Right cardiac atrium (tissue), 5 donors: ENCODE measurements around the gene EML2. TPM values are rescaled to one million over a fixed set of nuclear protein-coding genes. Genes with fewer than 3 reads are reported as not detected.

Source experiments
- ATAC-seq, 2 donors: fragments of 200-7000 bp; cut with Tn5 transposase; one replicate each; pipeline versions ENCODE4 v1.8.0 to v1.9.1; 2020; ENCODE audit warnings: moderate library complexity in 2 of 2, mild to moderate bottlenecking in 1 of 2
- DNase-seq, 3 donors: peaks; one replicate each; pipeline ENCODE4 v3.0.0-alpha.2; 2020
- H3K27ac ChIP-seq: one replicate; pipeline ENCODE4 v1.5.1; 2013; ENCODE audit warnings: mild to moderate bottlenecking, low read length, control low read depth, moderate library complexity
- H3K27me3 ChIP-seq: one replicate; pipeline ENCODE4 v1.6.1; 2013; ENCODE audit not compliant: control insufficient read depth, insufficient read depth
- H3K4me1 ChIP-seq: one replicate; pipeline ENCODE4 v1.6.1; 2013; ENCODE audit warnings: low read length; ENCODE audit not compliant: control insufficient read depth, insufficient read depth
- H3K4me3 ChIP-seq: one replicate; pipeline ENCODE4 v1.5.1; 2013; ENCODE audit warnings: low read length, control low read depth
- H3K9me3 ChIP-seq: one replicate; pipeline ENCODE4 v1.6.1; 2013; ENCODE audit warnings: low read length; ENCODE audit not compliant: control insufficient read depth
- WGBS: extraction: QIAGEN DNeasy Blood & Tissue Kit; methylation state at CpG from one replicate; pipeline ENCODE4 v1.1.7; 2013; 5-methylcytosine and 5-hydroxymethylcytosine counted together
- intact Hi-C, 4 donors: fragments of 100-400 bp; cut with DNase I; formaldehyde crosslinking; loops; one replicate each; pipeline versions ENCODE4 v1.11.0 to v1.14.0; 2022 to 2023
- polyA plus RNA-seq: library from polyadenylated mRNA; stranded (reverse); fragments of 200-250 nt; gene quantifications from one replicate; pipeline ENCODE4 v1.2.3, GENCODE V29; 2013
- total RNA-seq, 4 donors: library from RNA; stranded (reverse); fragmentation: NEBNext Ultra II Directional; extraction: Animal tissue kit (Norgen Biotek cat#: 25700); gene quantifications; one replicate each; pipeline ENCODE4 v1.2.1, GENCODE V29; 2021
- donor health status: healthy with polysubstance abuse.
- donor health status: DM: no; HTN: yes; CAD: no.
- donor health status: DM: no; HTN: no; CAD: no.
- donor health status: DM: no; HTN: yes; CAD: no; lungs with severe emphysema.
- donor health status: DM: yes; HTN: yes; CAD: no.

Gene EML2
- total and polyA plus RNA-seq, 5 donors, result 19.0 to 37.9 (median 31.6) TPM

GRCh38 chr19:45597425-45598111, 41.6 kb downstream of the EML2 start:
- no peaks in the 10 kb centered on the region for H3K9me3 ChIP-seq
- H3K4me1 ChIP-seq, result peaks cover 3% of the 10 kb centered on the region
- 14% methylated on average over 5 of the region's 5 CpGs for WGBS
- ATAC-seq, result peak; percentile 25 to 79
- intact Hi-C loops, result no loop called here
- no peaks in the 10 kb centered on the region for H3K27me3 ChIP-seq
- DNase-seq, result peak in 1 of 3 donors; percentile 61
- peak overlapping the region; percentile 18 for H3K27ac ChIP-seq
- peak overlapping the region; percentile 26 for H3K4me3 ChIP-seq

GRCh38 chr19:45595814-45596213, 43.4 kb downstream of the EML2 start:
- no peak overlapping the region for H3K4me3 ChIP-seq
- H3K4me1 ChIP-seq, result peaks cover 3% of the 10 kb centered on the region
- H3K9me3 ChIP-seq, result no peaks in the 10 kb centered on the region
- DNase-seq (no peak), ATAC-seq (peak in 1 of 2 donors; percentile 29)
- H3K27me3 ChIP-seq, result no peaks in the 10 kb centered on the region
- intact Hi-C loops, result no loop called here
- 35% methylated on average over 6 of the region's 6 CpGs for WGBS
- H3K27ac ChIP-seq, result no peak overlapping the region

- DNase-seq (no peak), ATAC-seq (no peak)
- intact Hi-C loops, result no loop called here
- Histone ChIP-seq H3K4me3 (no peak overlapping the region), H3K9me3 (no peaks in the 10 kb centered on the region), H3K27ac (no peak overlapping the region), H3K27me3 (no peaks in the 10 kb centered on the region), H3K4me1 (peaks cover 3% of the 10 kb centered on the region)
- 21% methylated on average over 1 of the region's 1 CpG for WGBS
These were observed 45.7 kb downstream of the EML2 start for GRCh38 chr19:45593520-45593919.

- 33% methylated on average over 4 of the region's 4 CpGs for WGBS
- ATAC-seq (peak in 1 of 2 donors; percentile 82), DNase-seq (peak in 1 of 3 donors; percentile 11)
- intact Hi-C loops, result no loop called here
- no peaks in the 10 kb centered on the region for H3K9me3 ChIP-seq
- no peak overlapping the region for H3K4me3 ChIP-seq
- H3K4me1 ChIP-seq, result peaks cover 2% of the 10 kb centered on the region
- H3K27ac ChIP-seq, result no peak overlapping the region
- H3K27me3 ChIP-seq, result no peaks in the 10 kb centered on the region
These were observed 46.8 kb downstream of the EML2 start for GRCh38 chr19:45592366-45592765.

GRCh38 chr19:45591638-45592005, 47.6 kb downstream of the EML2 start:
- no peak overlapping the region for H3K27ac ChIP-seq
- intact Hi-C loops, result no loop called here
- H3K4me3 ChIP-seq, result no peak overlapping the region
- no peaks in the 10 kb centered on the region for H3K9me3 ChIP-seq
- no peaks in the 10 kb centered on the region for H3K27me3 ChIP-seq
- H3K4me1 ChIP-seq, result no peaks in the 10 kb centered on the region
- WGBS, result 93% methylated on average over 21 of the region's 21 CpGs
- ATAC-seq (no peak), DNase-seq (peak in 1 of 3 donors; percentile 32)

GRCh38 chr19:45591004-45591637, 48.1 kb downstream of the EML2 start:
- intact Hi-C loops, result no loop called here
- no peak overlapping the region for H3K27ac ChIP-seq
- WGBS, result 58% methylated on average over 48 of the region's 48 CpGs
- H3K4me1 ChIP-seq, result no peaks in the 10 kb centered on the region
- no peaks in the 10 kb centered on the region for H3K9me3 ChIP-seq
- no peak overlapping the region for H3K4me3 ChIP-seq
- DNase-seq (peak in 2 of 3 donors; percentile 52 to 73), ATAC-seq (peak; percentile 5 to 22)
- no peaks in the 10 kb centered on the region for H3K27me3 ChIP-seq

GRCh38 chr19:45590300-45591003, 48.7 kb downstream of the EML2 start:
- ATAC-seq (no peak), DNase-seq (no peak)
- no peak overlapping the region for H3K4me3 ChIP-seq
- no peaks in the 10 kb centered on the region for H3K27me3 ChIP-seq
- intact Hi-C loops, result no loop called here
- 65% methylated on average over 15 of the region's 15 CpGs for WGBS
- no peak overlapping the region for H3K27ac ChIP-seq
- H3K4me1 ChIP-seq, result no peaks in the 10 kb centered on the region
- no peaks in the 10 kb centered on the region for H3K9me3 ChIP-seq

GRCh38 chr19:45589768-45590167, 49.4 kb downstream of the EML2 start:
- H3K27ac ChIP-seq, result no peak overlapping the region
- H3K27me3 ChIP-seq, result no peaks in the 10 kb centered on the region
- WGBS, result 89% methylated on average over 4 of the region's 4 CpGs
- DNase-seq, result no peak
- H3K9me3 ChIP-seq, result no peaks in the 10 kb centered on the region
- H3K4me1 ChIP-seq, result no peaks in the 10 kb centered on the region
- intact Hi-C loops, result loop anchor here in 1 of 4 donors (10.0 kb wide), 1 partner anchor 55 kb away; no protein-coding TSS in a partner anchor
- ATAC-seq, result no peak
- H3K4me3 ChIP-seq, result no peak overlapping the region

GRCh38 chr19:45587873-45588272, 51.3 kb downstream of the EML2 start:
- no peak for ATAC-seq
- no peak overlapping the region for H3K4me3 ChIP-seq
- no peak overlapping the region for H3K27ac ChIP-seq
- H3K4me1 ChIP-seq, result no peaks in the 10 kb centered on the region
- intact Hi-C loops, result loop anchor here in 1 of 4 donors (10.0 kb wide), 1 partner anchor 57 kb away; no protein-coding TSS in a partner anchor
- peak in 1 of 3 donors; percentile 11 for DNase-seq
- no peaks in the 10 kb centered on the region for H3K27me3 ChIP-seq
- WGBS, result 71% methylated on average over 4 of the region's 4 CpGs
- no peaks in the 10 kb centered on the region for H3K9me3 ChIP-seq

GRCh38 chr19:45585158-45585577, 54.0 kb downstream of the EML2 start:
- no peaks in the 10 kb centered on the region for H3K9me3 ChIP-seq
- WGBS, result 23% methylated on average over 7 of the region's 7 CpGs
- DNase-seq, result peak in 1 of 3 donors; percentile 23
- H3K4me3 ChIP-seq, result peak overlapping the region; percentile 36
- no peaks in the 10 kb centered on the region for H3K27me3 ChIP-seq
- no peaks in the 10 kb centered on the region for H3K4me1 ChIP-seq
- ATAC-seq, result no peak
- peak overlapping the region; percentile 94 for H3K27ac ChIP-seq
- intact Hi-C loops, result loop anchor here in 1 of 4 donors (10.0 kb wide), 1 partner anchor 60 kb away; no protein-coding TSS in a partner anchor
